HG02798 (cell line): ENCODE results near the gene LBH.
A peak's percentile ranks its signal among the peaks of the same experiment; 100 is the strongest.

Experiments
- ATAC-seq: cut with Tn5 transposase; IDR thresholded peaks from one replicate; pipeline ENCODE4 v1.9.1; 2021; ENCODE audit warnings: mild to moderate bottlenecking; ENCODE audit not compliant: unreplicated experiment, poor library complexity

The LBH gene

DNA sequence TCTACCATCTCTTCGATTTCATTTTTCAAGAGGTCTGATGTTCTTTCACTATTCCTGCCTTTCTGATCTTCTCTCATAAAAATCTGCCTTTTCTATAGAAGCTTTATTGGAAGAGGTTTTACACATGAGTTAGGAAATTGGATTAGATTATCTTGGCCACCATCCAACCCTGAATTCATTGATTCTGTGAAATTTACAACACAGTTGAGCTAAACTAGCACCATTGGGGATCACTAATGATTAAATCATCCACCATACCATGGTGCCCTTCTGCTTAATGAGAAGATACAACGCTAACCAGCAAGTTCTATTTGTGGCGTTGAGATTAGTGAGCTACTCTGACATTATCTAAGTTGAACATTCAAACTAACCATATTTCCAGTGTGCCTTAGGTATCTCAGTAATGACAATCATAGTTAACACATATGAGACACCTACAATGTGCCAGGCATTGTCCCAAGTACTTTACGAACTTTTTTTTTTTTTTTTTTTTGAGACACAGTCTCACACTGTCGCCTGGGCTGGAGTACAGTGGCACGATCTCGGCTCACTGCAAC is 17.3 kb upstream of the LBH start:
- no peak for ATAC-seq

DNA sequence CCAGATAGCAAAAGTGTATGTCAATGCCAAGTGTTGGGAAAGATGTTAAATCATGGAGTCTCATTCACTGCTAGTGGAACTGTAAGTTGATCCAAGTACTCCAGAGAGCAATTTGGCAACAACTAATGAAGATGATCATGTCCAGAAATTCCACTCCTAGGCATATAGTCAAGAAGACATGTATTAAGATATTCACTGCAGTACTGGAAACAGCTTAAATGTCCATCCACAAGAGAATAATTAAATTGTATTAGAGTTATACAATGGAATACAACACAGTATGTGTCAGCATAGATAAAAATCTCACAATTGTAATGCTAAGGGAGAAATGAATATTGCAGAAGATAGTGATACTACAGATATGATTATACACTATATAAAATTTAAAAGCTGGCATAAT is 15.2 kb upstream of the LBH start:
- no peak for ATAC-seq

DNA sequence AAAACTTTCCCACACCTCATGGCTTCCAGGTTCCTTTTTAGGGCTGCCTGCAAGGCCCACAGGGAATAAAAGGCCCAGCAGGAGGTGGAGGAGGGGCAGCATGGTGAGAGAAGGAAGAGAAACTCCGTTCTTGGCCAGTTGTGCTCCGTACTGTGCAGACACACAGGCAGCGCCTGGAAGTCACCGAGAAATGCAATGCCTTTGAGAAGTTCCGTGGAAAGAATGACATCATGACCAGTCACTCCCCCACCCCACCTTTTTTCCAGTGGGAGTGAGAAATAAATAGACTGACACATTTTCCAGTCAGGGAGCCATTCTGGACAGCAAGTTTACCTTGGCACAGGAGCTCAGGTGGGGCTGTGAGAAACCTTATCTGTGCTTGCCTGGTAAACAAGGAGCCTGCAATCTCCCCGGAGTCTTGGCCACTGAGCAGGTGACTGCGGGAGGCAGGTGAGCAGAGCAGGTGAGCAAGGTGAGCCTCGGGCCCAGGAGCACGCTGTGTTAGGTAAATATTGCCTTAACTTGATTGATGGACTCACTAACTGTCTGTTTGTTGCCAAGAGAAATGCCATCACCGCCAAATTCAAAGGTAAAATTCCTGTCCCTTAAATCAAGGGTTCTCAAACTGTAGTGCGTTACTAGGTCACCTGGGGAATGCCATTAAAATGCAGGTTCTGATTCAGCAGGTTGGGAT is 13.5 kb upstream of the LBH start:
- no peak for ATAC-seq

DNA sequence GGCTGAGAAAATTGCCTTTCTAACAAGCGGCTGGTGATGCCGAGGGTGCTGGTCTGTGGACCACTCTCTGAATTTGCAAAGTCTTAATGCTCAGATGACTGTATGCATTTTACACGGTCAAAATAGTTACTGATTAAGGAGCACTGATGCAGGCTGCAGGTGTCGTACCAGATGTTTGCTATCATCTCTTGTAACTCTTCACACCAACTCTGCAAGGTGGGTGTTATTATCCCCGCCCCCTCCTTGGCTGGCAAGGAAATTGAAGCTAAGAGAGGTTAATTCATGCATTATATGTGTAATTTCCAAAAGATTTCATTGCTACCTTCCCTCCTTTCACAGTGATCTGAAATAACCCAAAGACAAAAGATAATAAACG is 13.0 kb upstream of the LBH start:
- ATAC-seq: no peak

DNA sequence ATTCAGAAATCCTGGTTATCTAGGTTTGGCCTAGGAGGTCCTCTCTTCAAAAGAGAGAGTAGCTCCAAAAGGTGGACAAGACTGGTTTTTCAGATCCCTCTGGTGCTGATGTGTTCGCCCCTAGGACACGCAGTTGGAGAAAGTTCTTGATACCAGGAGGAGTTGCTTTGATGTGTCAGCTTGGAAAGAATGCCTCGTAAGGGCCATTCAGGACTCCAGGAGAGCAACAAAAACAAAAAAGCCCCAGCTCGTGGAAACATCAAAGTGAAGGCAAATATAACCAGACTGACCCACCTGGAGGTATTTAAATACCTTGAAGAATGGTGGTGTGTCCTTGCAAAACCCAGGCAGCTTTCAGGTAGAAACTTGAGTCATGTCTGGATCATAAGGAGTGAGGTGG is 12.5 kb upstream of the LBH start:
- no peak for ATAC-seq

DNA sequence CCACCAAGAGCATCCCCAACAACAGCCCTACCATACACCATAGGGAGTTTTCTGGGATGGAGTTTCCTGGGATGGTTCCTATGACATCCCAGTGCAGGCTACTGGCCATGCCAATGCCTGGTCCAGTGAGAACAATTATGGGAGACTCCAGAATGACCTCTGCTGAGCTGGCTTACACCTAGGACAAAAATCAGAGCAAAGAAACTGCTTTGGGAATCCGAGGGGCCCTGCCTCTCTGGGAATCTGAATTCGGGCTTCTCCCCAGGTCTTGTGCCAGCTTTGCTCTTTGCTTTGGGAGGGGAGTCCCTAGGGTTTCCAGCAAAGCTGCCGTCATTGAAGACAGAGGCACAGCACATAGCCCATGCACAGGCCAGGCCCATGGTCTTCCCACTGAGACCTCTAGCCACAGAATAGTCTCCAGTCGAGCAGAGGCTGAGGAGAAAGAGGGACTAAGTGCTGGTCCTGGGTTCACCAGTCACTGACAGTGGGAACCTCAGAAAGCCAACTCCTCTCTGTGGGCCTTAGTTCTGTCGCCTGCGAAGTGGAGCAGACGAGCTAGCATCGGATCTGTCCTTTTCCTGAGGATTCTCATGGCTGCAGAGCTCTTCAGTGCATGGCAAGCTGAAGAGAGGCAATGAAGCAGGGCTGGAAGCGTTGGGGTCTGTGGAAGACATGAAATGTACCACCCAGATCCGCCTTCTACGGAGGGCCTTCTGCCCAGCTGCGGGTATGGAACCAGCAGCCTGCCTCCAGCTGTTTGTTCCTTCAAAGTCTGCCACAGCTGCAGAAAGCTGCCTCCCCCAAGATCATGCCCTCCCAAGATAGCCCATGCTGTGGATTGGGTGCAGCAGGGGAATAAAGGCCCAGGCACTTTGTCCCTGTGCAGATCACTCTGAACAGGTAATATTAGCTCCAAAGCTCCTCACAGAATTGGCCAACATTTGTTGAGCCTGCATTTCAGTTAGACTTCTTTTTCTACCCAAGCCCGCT is 11.2 kb upstream of the LBH start:
- ATAC-seq: no peak

DNA sequence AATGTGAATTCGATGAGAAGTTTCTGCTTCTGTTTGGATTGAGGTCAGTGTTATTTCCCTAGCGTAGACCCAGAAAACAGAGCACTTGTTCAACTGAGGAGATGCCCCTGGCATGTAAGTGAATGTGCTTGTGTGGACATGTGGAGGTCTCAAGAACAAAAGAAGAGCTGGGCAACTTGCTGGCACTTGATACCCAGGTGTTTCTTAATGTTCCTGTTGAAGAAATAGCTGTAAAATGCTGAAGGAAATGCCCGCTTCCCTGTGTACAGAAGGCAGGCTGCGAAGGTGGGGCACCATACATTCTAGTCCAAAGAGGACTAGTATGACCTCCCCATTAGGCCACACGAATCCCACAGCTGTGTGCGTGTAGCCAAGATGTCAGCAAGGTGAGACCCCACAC is 9.8 kb upstream of the LBH start:
- ATAC-seq: no peak

DNA sequence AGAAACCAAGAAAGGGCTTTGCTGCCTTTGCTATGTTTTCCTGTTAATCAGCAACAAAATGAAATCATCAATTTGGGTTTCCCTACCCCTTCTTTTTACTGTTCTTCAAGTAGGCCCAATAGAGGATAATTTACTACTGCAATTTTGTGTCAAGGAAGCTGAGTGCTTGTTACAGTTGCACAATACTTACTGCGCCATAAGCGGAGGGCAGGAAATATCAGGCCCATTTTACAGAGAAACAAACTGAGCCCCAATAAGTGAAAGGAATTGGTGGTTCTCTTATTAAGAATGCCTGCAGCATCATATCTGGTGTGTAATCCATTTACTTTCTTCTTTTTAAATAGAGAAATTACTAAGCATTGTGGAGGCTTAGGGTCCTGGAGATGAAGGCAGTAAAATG is 9.3 kb upstream of the LBH start:
- ATAC-seq: no peak

DNA sequence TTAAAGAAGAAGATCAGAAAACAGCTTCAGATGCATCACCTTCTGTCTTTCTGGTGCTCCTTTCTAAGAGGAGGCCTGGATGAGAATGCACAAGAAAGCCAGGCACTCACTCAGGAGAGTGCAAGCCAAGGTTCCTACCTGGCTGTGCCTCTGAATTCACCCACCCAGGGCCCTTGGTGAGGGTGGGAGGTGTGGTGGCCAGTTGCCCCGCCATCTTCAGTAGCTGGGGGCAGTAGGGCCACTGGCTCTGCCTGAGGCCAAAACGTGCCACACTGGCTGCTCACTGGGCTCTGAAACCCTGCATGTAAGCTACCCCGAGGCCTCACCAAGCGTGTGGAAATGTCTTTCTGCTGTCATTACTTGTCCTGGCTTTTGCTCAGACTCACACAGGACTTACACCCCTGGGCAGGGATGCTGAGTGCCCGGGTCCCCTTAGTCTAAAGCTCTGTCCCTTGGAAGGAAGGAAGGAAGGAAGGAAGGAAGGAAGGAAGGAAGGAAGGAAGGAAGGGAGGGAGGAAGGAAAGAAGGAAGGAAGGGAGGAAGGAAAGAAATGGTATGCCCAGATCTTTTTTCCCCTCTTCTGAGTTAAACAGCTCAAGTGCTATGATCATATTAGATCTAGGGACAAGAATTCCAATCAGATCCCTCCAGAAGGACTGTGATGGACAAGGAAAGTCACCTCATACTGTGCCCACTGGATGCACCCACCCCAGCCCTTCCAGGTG is 8.5 kb upstream of the LBH start:
- ATAC-seq: no peak

DNA sequence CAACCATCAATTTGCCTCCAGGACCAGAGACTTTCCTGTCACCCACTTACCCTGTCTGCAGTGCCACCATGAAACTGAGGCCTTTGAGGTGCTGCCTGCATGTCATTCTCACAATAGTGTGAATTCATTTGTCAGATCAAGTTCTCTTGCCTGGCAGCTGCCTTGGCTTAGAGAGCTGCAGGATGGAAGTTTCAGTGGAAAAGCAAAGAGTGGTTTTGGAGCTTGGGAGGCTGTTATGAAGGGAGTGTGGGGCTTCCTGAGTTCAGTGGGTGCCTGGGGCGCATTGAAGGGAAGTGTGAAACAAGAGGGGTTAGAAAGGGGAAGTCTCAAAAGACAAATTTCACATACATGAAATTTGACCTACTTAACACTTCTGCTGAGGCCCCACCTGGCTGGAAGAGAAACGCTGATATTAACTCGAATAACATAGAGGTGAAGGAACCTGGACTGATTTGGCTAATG is 7.9 kb upstream of the LBH start:
- peak; percentile 42 for ATAC-seq

DNA sequence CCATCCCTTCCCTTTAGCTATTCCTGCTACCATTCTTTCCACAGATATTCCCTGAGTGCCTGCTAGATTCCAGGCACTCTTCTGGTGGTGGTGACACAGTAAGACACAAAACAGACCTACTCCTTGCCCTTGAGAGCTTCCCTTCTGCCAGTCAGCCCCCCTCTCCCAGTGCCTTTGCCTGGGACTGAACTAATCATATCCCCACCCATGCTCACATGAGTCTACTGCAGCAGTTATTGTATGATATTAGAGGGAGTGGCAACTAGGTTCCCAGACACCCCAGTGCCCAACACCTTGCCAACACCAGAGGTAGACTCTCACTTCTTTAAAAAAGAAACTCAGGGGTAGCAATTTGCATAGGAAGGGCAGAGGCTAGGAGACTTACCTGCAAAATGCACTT is 7.2 kb upstream of the LBH start:
- no peak for ATAC-seq

DNA sequence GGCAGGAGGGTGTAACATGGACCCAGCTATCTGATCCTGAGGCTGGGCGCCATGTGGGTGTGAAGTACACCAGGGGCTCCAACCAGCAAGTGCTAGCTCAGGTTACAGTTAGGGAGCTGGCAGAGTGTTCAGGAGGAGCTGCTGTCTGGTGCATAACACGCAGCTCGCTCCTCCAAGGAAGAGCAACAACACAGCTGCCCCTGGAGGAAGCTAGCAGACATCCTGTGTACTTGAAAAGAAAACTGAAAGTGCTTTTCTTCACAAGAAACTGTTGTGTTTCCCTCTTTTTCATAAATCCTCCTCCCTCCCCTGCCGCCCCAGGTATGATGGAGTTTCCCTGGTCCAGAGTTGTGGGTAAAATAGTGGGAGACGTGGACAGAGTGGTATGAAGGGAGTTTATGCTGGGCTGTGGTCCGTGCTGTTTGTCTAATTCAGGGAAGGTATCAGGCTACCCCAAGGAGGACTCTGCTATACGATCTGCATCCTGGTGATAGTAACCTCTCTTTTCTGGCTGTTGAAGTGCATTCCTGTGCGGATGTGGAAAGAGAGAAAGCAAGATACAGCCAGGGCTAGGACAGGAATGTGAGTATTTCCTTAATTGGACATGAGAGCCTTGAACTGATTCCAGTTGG is 6.1 kb upstream of the LBH start:
- peak; percentile 46 for ATAC-seq

DNA sequence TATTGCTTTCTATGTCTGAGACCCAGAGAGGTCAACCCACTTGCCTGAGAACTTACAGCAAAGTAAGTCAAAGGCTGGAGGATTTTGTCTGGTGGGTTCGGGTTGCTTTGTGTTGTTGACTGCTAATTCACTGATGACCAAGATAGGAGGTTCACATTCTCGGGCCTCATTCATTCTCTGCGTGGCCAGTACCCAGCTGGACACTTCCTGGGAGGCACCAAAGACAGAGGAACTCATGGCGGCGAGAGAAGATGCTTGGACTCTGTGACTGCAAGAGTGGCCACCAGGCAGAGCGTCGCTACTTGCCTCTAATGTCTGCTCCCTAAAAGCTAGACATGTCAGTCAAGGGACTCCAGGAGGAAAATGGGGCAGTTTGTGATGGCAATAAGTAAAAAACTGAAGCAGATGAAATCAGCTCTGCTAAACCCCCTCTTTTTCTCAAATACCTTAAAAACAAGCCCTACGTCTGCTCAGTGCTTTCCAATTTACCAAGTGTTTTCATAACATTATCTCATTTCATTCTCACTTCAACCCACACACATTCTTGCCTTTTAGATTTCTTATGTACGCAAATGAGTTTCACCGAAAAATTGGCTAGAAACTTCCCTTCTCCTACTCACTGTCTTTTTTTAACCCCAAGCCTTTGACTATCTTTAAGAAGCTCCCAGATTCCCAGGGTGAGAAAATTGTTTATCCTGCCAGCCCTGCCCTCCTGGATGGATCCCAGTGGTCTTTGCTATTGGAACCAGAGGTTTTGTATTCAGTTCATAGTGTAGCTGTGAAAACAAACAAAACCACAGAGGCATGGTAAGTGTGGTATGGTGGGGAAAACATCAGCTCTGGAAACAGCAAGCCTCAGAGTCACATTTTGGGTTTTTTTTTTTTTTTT is 4.9 kb upstream of the LBH start:
- peak; percentile 47 for ATAC-seq

DNA sequence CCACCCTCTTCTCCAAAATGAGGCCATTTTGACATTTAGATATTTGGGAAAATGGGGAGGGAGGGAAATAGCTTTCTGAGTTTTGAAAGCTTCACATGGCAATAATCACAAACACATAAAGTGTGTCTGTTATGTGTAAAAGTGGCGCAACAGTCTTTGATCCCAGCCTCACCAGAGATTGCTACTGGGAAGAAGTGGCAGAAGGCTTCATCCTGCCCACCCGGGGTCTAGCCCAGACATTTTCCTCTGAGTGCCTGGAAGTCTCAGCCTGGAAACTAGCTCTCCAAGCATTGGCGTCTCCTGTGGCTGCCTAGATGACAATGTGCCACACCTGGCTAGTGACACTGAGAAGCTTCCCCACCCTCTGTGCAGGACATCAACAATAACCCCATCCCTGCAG is 1.7 kb upstream of the LBH start:
- ATAC-seq: no peak

DNA sequence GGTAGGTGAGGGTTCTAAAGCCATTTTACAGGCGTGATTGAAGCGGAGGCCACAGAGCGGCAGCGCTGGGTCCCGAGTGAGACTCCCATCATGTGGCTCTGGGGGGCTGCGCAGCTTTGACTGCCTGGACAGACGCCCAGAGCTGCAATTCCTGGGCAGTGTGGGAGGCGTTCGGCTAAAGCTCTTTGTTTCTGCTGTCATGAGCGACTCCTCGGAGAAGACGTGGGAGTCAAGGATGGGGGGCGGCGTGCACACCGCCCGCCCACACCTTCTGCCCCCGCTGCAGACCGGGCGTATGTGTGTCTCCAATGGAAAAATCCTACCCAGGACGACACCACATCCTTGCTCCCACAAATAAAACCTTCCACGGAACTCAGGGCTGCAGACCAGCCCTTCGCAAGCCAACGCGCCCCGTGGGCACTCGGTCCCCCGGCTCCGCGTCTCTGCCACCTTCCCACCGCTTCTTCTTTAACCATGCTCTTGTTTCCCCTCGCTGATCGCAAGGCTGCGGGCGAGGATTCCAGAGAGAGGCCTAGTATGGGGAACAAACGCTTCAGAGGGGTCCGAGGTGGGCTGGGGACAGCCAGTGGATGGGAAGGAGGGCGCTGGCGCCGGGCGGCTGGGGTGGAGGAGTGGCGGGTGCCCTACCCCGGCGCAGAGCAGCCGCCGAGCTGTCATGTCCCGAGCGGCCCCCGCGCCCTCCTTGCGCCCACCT is 680 bp upstream of the LBH start:
- ATAC-seq: peak; percentile 22

DNA sequence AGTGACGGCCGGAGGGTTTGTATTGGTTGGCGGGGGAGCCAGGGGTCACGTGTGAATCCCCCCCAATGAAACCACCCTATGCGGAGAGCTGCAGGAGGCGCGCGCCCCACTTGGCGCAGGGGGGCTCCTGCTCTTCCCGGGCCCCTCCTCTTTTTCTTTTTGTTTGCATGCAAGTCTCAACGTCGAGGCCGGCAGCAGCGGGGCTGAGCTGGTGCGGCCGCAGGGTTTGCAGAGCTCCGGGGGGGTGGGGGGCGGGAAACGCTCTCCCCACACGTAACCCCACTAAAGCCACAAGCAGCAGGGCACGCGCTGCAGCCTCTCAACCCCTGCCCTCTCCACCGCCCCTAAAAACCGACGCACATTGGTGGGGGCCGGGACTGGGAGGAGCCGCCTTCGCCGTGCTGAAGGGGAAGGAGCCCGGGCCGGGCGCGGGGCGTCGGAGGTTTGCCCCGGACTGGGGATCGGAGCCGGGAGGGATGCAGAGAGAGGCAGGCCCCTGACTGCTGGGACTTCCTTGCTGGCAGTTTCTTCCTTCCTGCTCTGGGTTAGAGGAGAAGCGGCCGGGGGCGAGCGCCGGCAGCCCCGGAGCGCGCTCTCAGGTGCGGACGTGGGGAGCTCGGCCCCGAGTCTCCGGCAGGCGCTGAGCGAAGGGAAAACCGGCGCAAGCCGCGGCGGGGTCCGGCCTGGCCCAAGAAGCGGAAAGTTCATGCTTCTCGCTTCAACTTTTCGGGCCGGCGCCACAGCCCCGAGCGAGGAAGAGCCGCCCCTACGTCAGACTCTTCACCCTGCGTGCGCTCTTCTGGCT is 864 bp downstream of the LBH start:
- ATAC-seq: peak; percentile 25

DNA sequence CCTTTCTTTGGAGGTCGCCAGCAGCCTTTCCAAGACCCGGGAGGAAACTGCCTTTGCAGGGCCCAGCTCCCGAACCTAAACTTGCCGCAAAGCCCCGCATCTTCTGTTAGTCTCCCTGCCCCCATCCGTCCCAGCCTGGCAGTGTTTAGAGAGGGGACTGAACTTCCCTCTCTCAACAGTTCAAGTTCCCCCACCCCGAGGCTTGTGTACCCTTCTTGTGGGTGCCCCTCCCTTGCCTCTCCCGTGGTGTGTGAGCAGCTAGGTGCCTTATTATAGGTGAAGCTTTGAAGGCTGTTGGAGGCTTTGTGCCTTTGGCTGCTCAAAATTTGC is 1.4 kb downstream of the LBH start:
- no peak for ATAC-seq
